ENCODE data around the gene GUCY1A1.

GRCh38 chr4:155688860-155689259 lies 22.2 kb downstream of the GUCY1A1 start:
- TF ChIP-seq CTCF (conservative IDR thresholded peaks at IDR 0.05) (no peak), EZH2 (IDR thresholded peaks at IDR 0.05; ENCODE audit: low read depth) (no peak)
